Retinal pigment epithelial cell (primary cell): ENCODE results near the gene SPRY4.

Source experiments
- DNase-seq: peaks from one replicate; pipeline ENCODE4 v3.0.0-alpha.2; 2010; ENCODE audit warnings: low read depth
- H3K4me3 ChIP-seq: 2 replicates; pipeline ENCODE4 v1.5.1; 2011; ENCODE audit warnings: mild to moderate bottlenecking, low read length, control low read depth, moderate library complexity
- CTCF ChIP-seq: conservative IDR thresholded peaks from 2 replicates; pipeline ENCODE4 v1.5.1; 2011; ENCODE audit warnings: low read depth, low read length, control low read depth, inconsistent platforms

Gene SPRY4

DNA sequence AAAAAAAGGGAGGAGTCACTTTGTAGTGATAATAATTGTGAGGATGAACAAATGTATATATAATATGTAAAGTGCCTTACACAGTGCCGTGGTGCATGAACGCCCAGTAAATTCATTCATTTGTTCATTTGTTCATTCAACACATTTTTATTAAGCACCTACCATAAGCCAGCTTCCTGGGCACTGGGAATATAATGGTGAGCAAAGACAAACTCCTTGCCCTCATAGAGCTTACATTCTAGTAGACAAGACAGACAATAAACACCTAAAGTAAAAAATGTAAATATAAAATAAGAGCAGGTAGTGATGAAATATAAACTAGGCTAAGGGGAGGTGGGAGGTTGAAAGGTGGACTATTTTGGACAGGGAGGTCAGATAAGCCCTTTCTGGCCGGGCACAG is 32.0 kb downstream of the SPRY4 start:
- no peak for DNase-seq
- no peak overlapping the region for H3K4me3 ChIP-seq
- TF ChIP-seq CTCF: no peak

- no peak overlapping the region for H3K4me3 ChIP-seq
- TF ChIP-seq CTCF: no peak
- DNase-seq: no peak
These were observed 32.6 kb downstream of the SPRY4 start for GRCh38 chr5:142292249-142292648.

DNA sequence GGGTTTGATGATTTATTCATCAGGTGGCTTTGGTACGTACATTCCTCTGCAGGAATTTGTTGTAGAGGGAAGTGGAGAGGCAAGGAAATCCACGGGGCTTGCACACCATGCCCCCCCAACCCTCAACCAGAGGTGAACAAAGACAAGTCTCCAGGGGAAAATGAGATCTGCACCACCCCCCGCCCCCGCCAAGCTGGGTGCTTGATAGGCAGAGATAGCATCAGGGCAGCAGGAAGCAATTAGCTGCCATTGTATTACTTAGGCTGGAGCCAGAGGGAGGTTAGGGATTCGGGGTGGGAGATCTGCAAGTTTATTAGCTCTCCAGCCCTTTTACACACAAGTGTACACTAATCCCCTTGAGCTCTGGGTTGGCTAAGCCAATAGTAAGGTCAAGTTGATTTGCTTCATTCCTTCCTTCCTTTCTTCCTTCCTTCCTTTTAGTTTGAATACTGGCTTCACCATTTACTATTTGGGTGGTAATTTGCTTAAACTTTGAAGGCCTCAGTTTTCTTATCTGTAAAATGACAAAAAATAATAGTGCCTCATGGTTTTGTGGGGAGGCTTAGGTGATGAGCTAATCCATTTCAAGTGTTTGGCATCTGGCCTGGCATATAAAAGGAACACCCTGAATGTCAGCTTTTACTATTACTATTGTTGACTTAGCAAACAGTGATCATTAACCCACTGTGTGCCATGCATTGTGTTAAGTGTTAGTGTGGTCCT is 34.1 kb downstream of the SPRY4 start:
- peak; percentile 66 for DNase-seq
- TF ChIP-seq CTCF: no peak
- H3K4me3 ChIP-seq: no peak overlapping the region

DNA sequence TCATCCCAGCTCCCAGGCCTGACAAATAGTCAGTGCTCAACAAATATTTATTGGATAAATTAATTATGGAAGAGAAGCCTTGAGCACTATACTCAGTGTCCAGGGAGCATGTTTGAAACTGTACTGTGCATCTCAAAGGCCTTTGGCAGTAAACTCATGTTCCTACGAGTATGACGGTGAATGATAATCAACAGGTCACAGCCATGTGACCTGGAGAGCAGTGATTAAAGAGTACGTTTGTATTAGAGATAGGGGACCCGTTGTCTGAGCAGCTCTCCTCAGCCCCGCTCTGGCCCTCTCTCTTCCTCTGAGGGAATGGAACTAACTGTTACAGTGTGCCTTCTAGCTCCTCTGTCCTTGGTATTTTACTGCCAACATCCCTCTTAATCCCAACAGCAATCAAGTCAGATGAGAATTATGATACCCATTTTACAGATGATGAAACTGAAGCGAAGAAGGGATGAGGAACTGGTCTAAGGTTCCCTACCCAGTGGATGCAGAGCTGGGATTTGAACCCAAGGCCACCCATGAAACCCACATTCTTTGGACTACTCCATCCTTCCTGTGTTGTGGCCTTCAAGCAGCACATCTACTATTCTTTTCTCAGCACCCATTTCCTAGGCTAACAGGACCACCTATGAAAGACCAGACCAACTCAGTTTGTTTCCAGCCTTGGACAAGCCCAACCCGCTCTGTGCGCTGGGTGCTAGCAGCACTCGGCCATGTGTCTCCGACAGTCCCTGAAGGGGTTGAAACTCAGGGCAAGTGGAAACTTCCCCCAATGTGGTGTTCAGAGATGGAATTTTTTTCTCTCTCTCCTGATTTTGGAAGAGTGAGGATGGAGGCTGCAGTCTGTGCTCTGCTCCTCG is 34.9 kb downstream of the SPRY4 start:
- H3K4me3 ChIP-seq: no peak overlapping the region
- no peak for TF ChIP-seq CTCF
- DNase-seq: no peak

- no peak overlapping the region for H3K4me3 ChIP-seq
- DNase-seq: no peak
- TF ChIP-seq CTCF: no peak
These were observed 36.9 kb downstream of the SPRY4 start for GRCh38 chr5:142287973-142288313.

DNA sequence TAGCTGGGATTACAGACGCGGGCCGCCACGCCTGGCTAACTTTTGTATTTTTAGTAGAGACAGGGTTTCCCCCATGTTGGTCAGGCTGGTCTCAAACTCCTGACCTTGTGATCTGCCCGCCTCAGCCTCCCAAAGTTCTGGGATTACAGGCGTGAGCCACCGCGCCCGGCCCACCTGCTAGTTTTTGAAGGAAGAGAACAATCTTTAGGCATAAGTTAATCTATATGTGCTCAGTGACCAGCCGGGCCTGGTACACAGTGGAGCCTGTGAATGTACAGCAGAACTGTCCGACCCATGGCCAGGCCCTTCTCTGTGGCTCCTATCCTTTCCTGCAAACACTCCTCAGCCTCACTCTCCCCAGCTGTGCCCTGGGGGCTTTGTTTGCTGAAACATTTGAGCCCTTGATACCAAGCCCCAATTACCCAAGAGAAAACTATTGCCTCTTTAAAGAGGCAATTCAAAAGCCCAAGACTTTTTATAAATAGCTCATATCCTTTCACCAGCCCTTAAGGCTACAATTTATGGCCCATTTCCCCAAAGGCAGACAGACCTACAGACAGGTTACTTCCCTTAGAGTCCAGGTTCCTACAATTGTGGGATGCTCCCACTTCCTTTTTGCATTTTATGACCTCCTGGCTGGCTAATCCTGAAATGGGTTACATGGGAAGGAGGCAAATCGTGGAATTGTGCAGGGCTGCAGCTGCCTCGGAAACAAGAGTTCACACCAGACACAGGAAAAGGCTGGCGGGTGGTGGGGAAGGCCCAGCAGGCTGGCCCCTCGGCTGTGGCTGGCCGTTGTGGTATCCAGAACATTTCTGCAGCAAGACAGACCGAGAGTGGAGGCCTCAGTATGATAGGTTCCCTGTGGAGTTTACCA is 37.5 kb downstream of the SPRY4 start:
- TF ChIP-seq CTCF: no peak
- no peak for DNase-seq
- H3K4me3 ChIP-seq: no peak overlapping the region
